Activated gamma-delta T cell treated with anti-CD3 and anti-CD28 coated beads, Interleukin-2, amount 50 U/mL, for 16 hours (primary cell): Measurements from ENCODE around the gene STKLD1.
A peak's percentile ranks its signal among the peaks of the same experiment; 100 is the strongest.

Source experiments
- DNase-seq: peaks from one replicate; pipeline ENCODE4 v3.0.0-alpha.2; 2020; ENCODE audit warnings: low read depth

The STKLD1 gene

DNA sequence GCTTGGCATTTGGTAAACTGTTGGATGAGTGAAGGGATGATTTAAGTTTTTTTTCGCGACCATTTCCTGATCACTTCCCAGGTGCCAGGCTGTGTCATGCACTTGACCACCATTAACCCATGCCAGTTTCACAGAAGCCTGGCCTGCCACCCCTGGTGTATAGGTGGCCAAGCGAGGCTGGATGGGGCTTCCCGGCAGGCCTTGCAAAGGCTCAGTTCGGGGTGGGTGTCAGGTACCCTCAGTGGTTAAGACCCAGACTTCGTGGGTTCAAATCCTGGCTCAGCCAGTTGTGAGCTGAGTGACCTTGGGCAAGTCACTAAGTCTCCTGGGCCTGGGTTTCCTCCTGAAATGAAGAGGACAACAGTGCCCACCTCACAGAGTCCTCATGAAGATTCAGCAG, 30.6 kb upstream of the STKLD1 start:
- DNase-seq, result no peak

DNA sequence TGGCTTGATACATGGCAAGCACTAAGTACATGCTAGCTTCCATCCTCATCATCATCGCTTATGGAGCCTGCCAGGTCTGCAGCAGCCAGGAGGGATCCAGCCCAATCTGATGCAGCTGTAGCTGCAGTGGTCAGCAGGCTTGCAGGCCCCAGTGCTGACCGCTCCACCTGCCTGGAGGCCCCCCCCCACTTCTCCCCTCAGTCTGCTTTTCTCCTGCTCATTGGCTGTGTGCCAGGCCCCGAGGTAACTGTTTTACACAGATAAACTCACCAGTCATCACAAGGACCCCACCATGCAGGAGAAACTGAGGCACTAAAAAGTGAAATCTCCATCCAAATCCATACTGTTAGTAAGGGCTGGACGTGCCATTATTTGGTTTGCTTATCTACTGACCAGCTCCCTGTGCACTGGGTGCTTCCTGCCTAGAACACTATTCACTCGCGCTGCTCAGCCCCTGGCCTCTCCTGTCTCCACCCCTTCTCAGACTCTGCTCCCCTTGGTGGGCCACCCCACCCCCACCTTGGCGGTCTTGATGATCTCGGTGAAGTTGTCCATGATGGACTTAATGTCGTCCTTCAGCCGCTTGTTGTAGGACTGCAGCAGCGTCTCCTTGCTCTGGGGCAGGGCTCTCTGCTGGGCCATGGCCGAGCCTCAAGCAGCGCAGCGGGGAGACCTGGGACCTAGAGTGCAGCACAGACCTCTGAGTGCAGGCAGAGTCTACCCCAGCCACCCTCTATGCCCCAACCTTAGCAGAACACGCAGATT, 30.0 kb upstream of the STKLD1 start:
- no peak for DNase-seq

DNA sequence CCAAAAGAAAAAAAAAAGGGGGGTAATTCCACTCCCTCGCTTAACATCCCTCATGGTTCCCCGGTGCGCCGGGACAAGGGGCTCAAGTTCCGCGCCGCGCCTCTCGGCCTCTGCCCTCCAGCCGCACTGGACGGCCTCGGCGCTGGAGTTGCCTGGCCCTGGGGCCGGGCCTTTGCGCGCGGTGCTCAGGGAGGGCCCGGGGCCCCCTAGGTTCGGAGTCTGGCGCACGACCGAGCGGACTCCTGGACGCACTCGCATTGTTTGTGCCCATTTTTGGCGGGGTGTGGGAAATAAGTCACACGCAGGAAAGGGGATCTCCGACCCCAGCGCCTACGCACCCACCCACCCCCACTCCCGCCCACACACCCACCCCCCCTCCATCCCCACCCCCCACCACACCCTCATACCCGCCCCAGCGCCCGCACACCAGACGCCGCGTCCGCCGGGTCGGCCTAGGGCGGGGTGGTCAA, 28.6 kb upstream of the STKLD1 start:
- no peak for DNase-seq

- DNase-seq, result peak; percentile 85
Measured at GRCh38 chr9:133347985-133348717, 28.0 kb upstream of the STKLD1 start, which contains the start of the genes MED22 and RPL7A. TSS of gene MED22 (minus strand) at chr9:133348131. CDS start at chr9:133346662, 1,469 bp downstream. TSS of gene RPL7A (plus strand) at chr9:133348218. CDS start at chr9:133348244, 26 bp downstream.

DNA sequence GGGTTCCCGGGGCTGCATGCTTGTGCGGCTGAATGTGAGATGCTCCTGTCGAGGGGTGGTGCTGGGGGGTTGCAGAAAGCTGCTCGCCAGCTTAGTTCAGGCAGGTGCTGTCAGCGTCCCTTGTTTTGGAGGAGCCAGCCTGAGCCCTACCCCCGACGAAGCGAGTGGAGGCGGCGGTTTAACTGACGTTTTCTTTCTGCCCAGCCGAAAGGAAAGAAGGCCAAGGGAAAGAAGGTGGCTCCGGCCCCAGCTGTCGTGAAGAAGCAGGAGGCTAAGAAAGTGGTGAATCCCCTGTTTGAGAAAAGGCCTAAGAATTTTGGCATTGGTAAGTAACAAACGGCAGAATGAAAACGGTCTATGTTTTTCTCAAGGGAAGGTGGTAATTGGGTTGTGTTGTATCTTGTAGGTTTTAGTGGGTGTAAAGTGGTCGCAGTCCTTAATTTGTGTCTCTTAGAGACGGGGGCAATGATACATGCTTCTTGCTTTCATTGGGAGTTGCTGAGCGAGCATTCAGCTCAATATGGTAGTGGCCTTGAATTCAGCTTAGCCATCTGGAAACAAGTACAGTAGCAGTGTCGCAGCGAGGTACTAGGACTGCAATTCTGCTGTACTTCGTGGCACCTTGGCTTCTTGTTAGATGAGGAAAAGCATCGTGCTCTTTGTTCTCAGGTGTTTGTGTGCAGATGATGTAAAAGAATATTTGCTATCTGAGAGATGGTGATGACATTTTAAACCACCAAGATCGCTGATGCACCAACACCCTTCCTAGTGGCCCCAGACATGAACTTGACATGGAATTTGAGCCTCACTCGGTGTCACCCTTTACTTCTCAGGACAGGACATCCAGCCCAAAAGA, 27.2 kb upstream of the STKLD1 start:
- no peak for DNase-seq

DNA sequence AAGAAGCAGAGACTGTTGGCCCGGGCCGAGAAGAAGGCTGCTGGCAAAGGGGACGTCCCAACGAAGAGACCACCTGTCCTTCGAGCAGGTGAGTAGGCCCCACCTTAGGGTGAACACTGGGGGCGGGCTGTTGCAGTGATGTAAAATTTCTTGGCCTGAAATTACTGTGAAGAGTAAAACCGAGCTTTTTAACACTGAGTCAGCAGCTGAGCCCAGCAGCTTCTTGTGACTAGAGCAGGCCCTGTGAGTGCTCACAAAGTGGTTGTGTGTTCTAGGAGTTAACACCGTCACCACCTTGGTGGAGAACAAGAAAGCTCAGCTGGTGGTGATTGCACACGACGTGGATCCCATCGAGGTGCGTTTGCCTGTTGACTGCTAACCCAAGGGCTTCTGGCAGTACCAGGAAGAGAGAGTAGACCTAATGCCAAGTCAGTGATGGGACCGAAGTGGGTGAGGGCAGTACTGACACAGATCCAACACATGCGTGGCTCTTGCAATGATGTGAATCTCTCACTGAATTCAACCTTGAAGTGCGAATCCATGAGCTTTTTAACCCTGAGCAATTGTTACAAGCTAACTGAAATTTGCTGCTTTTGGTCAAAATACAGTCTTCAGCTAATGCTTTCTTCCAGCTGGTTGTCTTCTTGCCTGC, 26.1 kb upstream of the STKLD1 start:
- DNase-seq, result no peak

DNA sequence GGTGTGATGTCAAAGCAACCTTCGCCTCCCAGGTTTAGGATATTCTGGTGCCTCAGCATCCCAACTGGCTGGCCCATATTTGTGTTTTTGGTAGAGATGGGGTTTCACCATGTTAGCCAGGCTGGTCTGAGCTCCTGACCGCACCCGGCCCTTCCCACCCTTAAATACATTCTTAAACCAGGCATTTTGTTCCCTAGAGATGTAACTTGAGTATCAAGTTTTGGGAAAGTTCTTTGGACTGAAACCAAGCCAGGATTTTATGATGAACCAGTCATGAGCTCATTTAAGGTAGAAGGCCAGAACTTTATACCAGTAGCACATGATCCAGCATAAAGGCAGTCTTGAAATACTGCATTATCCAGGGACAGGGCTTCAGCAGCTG, 24.6 kb upstream of the STKLD1 start:
- no peak for DNase-seq

DNA sequence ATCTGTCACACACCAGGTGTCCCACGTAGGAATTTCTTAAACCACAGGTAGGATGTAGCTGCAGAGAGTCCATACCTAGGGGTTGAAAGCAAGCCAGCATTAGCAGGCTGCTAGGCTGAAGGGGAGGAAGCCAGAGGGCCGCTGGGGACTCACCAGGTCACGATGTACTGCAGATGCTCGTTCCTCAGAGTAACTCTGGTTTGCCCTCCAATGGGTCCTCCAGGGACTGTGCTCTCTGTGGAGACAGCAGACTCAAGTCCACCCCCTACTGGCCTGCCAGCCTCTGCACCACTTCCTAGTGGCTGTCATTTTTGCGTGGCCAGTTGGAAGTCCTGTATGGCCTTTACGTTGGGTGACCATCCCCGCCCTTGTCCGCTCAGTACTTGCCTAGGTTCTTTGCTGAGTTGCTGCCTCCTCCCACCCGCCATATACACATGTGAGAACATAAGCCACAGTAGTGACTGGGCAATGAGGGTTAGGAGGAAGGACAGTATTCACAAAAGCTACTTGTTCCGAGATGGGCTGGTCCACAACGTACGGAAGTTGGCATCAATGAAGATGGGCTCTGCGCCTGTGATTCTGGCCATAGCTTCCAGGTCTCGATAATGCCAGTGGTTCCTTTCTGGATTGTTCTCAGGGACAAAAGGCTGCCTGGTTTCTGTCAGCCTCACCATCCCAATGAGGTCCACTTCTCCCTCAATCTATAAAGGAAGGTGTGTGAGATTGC, 24.1 kb upstream of the STKLD1 start:
- no peak for DNase-seq

DNA sequence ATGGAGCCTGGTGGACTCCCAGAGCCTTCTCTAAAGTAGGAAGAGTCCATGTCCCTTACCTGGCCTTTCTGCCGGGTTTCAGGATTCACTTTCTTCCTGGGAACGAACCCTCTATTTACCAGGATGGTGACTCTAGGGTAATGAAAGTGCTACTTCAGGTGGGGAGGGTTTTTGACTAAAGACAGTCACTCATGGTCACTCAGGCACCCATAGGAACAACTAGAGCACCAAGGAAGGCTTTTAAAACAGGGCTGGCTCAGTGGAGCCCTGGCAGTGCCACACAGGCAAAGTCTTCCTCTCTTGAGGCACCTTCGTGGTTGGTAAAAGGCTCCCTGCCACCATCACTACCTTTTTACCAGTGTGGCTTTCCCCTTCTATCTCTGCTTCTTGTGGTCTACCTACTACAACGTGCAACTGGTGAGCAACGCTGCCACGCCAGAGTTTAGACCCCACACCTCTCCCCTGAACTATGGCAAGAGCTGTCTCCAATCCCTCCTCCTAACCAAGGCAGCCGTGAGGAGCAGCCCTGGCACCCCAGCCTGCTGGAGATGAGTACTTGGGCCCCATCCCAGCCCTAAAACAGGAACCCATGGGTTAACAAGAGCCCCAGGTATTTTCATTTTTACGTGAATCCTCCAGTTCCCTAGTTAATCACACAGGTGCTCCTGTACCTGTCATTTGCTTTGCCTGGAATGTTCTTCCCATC, 23.4 kb upstream of the STKLD1 start:
- DNase-seq, result no peak

DNA sequence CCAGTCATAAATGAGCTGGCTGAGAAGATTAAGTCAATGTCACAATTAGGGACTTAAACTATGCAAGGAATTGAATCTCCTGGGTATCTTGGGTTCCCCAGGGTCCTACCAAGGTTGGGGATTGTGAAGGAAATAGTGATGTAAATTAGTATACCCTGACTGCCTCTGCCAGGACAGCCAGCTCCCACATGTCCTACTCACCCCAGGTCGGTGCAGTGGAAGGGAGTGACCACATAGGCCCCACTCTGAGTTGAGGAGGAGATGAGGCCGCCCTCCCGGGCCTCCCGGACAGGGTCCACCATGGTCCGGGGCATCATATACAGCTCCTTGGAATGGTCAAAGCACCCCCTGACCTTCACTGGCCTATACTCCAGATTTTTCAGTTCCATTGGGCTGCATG, 22.6 kb upstream of the STKLD1 start:
- no peak for DNase-seq

DNA sequence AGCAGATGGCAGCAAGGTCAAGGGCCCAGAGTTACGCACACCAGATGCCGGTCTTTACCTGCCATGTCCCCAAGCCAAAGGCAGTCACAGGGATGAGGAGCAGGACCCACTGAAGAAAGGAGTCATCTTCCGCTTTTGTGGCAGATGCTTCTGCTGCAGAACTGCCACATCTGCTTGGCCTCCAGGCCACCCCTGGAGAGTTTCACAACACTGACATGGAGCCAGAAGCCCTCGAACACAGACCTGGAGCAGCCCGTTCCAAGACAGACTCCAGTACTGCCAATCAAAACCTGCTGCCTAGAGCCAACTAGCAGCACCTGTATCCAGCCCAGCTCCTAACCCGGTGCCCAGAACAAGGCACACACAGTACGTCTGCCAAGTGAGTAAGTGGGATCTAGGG, 21.4 kb upstream of the STKLD1 start:
- no peak for DNase-seq

DNA sequence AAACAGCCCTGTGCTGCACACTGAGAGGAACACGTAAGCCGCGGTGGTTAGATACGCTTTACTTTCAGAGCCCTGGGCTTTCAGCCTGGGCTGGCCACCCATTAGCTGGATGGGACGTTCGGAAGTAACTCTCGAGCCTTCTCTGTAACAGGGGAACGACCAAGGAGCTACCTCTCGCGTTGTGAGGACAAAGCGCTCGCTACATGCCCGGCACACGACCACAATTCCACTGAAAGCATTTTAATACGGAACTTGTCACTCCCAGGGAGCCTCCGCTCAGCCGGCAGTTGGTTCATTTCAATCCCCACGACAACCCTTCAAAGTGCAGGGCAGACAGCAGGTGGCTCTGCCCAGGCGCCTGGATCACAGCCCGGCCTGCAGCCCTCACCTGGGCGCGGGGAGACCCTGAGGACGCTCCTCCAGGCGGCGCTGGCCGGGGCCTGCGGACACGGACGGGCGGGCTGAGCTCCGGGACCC, 20.2 kb upstream of the STKLD1 start:
- DNase-seq, result no peak

GRCh38 chr9:133356391-133357091, 19.6 kb upstream of the STKLD1 start, which contains the start of the genes SURF1 and SURF2:
TSS of gene SURF1 (minus strand) at chr9:133356487. CDS start at chr9:133356453, 34 bp downstream.
TSS of gene SURF2 (plus strand) at chr9:133356550. CDS start at chr9:133356593, 43 bp downstream.
- DNase-seq, result peak; percentile 81

DNA sequence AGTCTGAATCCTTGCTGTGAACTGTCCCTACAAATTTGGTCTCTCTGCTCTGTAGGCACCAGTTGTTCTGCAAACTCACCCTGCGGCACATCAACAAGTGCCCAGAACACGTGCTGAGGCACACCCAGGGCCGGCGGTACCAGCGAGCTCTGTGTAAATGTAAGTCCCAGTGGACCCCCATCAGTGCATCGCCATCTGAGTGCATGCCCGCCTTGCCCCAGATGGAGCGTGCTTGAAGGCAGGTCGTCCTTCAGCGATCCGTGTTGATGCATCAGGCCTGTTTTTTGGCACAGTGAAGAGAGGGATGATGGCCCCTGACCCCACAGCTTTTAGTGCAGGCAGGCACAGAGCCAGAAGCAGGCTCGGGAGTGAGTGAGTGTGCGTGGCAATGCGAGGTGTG, 18.5 kb upstream of the STKLD1 start:
- no peak for DNase-seq

DNA sequence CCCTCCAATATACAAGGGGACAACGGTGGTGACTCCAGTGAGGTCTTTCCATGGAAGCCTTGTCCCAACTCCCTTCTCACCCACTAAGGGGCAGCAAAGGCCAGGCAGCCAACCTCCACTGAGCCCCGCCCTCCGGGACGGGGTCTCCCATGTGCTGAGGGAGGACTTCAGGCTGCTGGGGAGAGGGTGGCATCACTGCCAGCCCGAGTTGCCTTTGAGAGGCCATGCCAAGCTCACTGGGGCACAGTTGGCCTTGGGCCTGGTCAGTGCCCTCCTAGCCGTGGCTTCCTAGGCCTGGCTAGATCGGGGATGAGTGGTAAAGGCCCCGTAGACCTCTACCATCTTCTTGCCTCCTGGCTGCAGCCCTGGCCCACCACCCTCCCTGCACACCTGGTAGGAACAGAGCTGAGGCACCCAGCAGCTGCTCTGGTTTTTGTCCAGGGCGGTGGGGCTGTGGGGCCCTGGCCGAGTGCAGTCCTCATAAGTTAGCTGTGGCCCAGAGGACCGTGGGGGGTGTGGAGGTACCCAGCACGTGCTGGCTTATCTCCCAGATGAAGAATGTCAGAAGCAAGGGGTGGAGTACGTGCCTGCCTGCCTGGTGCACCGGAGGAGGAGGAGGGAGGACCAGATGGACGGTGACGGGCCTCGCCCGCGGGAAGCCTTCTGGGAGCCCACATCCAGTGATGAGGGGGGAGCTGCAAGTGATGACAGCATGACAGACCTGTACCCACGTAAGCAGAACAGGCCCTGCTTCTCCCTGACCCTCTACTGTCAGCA, 16.6 kb upstream of the STKLD1 start:
- no peak for DNase-seq

GRCh38 chr9:133360400-133361393, 15.5 kb upstream of the STKLD1 start:
- no peak for DNase-seq

- no peak for DNase-seq
Measured at GRCh38 chr9:133361507-133362092, 14.6 kb upstream of the STKLD1 start.
